GM12864 (cell line): ENCODE data around the gene ACTL6B.

Experiments used
- DNase-seq: peaks from one replicate; pipeline ENCODE4 v3.0.0-alpha.2; 2011; ENCODE audit warnings: low read depth
- H3K4me3 ChIP-seq: 2 replicates; pipeline ENCODE4 v1.5.1; 2011; ENCODE audit warnings: mild to moderate bottlenecking, low read depth, low read length, control low read depth
- TF ChIP-seq, protein P1 (sequence below): IDR thresholded peaks from 2 replicates; pipeline ENCODE4 v1.5.1; 2011; ENCODE audit warnings: low read depth, mild to moderate bottlenecking, moderate library complexity, low read length, control low read depth, inconsistent platforms; ENCODE audit errors: missing control alignments

The ACTL6B gene

DNA sequence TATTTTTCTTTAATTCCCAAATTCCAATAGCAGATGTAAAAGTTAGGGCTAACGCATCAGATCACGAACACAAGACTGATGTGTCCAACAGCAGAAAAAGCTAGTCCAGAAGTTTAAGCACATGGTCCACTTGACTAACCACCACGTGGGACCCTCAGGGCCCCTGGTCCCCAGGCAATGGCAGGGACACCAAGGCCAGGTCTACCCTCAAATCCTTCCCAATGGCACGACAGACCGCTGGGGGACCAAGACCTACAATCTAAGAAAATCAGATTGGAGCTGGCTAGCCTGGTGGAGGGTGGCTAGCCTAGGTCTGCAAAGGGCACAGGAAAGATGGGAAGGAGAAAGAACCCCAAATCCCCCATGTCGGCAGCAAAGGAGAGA is 36.3 kb upstream of the ACTL6B start:
- TF ChIP-seq, protein P1, sequence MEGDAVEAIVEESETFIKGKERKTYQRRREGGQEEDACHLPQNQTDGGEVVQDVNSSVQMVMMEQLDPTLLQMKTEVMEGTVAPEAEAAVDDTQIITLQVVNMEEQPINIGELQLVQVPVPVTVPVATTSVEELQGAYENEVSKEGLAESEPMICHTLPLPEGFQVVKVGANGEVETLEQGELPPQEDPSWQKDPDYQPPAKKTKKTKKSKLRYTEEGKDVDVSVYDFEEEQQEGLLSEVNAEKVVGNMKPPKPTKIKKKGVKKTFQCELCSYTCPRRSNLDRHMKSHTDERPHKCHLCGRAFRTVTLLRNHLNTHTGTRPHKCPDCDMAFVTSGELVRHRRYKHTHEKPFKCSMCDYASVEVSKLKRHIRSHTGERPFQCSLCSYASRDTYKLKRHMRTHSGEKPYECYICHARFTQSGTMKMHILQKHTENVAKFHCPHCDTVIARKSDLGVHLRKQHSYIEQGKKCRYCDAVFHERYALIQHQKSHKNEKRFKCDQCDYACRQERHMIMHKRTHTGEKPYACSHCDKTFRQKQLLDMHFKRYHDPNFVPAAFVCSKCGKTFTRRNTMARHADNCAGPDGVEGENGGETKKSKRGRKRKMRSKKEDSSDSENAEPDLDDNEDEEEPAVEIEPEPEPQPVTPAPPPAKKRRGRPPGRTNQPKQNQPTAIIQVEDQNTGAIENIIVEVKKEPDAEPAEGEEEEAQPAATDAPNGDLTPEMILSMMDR, result no peak
- no peak for DNase-seq
- peak overlapping the region; percentile 95 for H3K4me3 ChIP-seq

DNA sequence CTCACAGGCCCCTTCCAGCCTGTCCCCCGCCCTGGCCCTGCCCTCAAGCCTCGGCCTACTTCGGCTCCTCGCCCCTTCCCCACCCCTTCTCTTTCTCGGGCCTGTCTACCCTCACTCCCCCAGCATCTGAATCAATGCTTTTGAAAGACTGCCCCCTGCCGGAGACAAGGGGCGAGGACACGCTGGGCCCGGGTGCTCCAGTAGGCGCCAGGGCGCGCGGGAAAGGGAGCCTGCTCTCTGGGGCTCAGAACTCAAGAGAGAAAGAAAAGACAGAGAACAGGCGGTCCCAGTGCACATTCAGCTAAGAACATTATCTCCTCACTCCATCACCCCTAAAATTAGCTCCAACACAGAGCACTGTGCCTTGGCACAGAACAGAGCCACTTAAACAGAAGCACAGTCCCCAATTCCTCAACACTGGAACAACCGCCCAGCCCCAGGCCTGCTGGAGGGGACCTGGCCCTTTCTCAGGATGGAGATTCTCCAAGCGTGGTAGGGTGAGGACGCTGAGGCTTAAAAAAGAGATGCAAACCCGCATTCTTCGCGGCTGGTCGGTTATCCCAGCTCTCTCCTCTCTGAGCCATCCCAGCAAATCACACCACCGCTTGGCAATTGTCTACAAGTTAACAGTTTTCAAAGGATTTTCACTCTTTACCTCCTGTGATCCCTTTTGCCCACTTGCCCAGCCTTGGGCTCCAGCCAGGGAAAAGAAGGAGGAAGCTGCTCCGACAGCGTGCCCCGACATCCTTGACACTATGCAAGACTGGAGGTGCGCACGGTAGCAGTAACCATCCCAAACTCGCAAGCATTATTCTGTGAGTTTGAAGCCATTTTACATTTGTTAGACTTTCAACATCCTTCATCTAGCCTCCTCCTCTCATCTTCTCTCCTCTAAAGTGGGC is 35.7 kb upstream of the ACTL6B start:
- DNase-seq, result no peak
- peak overlapping the region; percentile 95 for H3K4me3 ChIP-seq
- TF ChIP-seq, protein P1, result peak; percentile 86

DNA sequence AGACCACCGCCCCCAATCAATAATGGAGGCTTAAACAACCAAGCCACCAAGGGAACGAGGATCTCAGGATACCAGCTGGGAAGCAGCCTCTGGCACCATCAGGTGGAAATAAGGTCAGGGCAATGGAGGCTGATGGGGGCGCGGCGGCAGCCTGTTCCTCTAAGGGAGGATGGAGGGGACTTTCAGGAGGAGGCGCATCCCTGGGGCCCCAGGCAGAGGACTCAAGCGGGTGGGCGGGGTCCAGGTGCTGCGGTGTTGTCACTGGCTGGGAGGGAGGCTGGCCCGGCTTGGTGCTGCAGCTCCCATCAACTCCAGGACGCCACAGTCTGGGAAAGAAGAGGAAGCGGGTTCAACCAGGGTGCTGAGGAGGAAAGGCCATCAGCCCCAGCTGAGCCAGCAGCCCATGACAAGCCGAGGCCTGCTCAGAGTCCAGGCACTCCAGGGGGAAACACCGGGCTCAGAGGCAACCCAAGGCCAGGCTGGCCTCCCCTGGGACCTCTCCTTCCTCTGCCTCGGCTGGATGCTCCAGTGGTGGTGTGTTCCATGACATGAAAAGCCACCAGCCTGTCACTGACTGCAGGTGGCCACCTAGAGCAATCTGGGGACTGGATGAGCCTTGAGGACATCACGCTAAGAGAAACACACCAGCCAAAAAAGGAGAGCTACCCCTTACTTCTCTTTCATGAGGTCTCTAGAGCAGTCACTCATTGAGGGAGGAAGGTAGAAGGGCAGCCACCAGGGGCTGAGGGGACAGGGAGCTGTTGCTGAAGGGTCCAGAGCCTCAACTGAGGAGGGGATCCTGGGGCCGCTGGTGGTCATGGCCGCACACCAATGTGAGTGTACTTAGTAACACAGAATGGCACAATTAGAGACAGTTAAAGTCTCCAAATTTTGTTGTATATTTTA is 33.2 kb upstream of the ACTL6B start:
- DNase-seq, result no peak
- TF ChIP-seq, protein P1, result peak; percentile 3
- no peak overlapping the region for H3K4me3 ChIP-seq

DNA sequence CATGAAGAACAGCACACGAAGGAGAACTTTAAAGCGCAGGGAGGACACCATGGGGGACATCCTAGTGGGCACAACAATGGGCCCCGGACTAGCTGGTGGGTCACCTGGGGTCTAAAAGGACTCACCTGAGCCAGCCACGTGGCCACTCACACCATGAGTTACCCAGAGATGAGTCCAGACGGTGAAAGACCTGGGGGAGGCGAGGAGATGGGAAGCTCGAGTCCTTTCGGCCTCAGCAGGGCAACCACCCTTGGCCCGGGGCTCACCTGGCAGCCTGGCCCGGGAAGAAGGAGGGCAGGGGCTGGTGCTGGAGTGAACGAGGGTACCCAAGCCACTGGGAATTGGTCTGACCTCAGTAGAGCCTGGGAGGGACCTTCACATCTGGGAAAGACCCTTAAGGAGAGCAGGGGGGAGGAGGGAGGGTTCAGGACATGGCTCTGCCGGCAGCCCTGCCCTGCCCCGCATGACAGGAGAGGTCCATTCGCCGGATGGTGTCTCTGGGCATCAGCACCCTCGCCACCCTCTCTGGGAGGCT is 32.1 kb upstream of the ACTL6B start:
- H3K4me3 ChIP-seq, result no peak overlapping the region
- TF ChIP-seq, protein P1, result no peak
- DNase-seq, result no peak

DNA sequence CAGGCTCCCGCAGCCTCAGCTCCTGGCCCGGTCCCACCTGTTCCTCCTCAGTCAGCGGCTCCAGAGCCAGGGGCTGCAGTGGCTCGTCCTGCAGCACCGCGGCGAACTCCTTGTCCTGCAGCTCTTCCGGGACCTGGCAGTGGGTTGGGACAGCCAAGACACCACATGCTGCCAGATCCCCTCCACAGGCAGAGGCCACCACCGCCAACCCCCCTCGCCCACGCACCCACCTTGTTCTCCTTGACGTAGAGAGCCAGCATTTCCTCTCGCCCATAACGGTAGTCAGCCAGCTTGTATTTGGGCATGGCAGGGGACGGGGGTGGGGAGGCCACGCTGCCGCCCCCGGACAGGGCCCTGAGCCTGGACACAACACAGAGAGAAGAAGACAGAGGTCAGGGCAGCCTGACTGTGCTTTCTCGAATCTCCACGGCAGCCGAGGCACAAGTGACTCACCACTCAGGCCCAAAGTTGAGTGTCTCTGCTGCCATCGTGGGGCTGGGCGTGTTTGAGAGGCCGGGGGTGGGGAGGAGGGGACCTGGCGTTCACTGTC is 31.6 kb upstream of the ACTL6B start:
- TF ChIP-seq, protein P1, result no peak
- no peak for DNase-seq
- H3K4me3 ChIP-seq, result no peak overlapping the region

DNA sequence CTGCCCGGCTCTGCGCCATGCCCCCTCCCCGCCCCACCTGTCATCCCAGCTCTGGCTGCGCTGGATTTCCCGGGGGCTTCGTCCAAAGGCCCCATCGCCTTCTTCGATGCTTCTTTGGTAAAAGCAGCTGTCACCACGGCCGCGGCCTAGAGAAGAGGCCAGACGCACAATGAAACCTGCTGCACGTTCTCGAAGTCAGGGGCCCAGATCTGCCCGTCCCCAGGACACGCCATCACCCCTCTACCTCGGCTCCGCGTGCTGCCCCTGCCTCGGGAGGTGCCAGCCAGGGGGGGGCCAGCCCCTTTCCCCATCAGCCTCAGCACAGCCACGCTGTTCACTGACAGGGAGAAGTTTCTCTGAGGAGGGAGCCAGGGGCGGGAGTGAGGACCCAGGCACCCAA is 31.0 kb upstream of the ACTL6B start:
- no peak for DNase-seq
- H3K4me3 ChIP-seq, result no peak overlapping the region
- TF ChIP-seq, protein P1, result no peak
